Gastroesophageal sphincter (tissue), 4 donors: ENCODE measurements around the gene MINDY4. TPM values are rescaled to one million over a fixed set of nuclear protein-coding genes. Genes with fewer than 3 reads are reported as not detected.
A peak's percentile ranks its signal among the peaks of the same experiment; 100 is the strongest.

Experiments used
- ATAC-seq: fragments of 150-250 bp; one replicate; pipeline ENCODE4 v1.9.1; 2016; ENCODE audit warnings: mild to moderate bottlenecking, moderate library complexity
- H3K27ac ChIP-seq, 4 donors: fragments of 200-600 bp; sonication (generic) in 3 of 4; 1 replicate in 3 of 4; 2 replicates in 1 of 4; pipeline ENCODE4 v1.5.1; 2016 to 2019
- H3K27me3 ChIP-seq: fragments of 200-600 bp; sonication (generic); one replicate; pipeline ENCODE4 v1.5.1; 2019
- H3K36me3 ChIP-seq, 2 donors: fragments of 200-600 bp; sonication (generic); one replicate each; pipeline ENCODE4 v1.5.1; 2019; ENCODE audit warnings: control low read depth in 1 of 2
- H3K4me1 ChIP-seq, 3 donors: fragments of 200-600 bp; sonication (generic); 1 replicate in 2 of 3; 2 replicates in 1 of 3; pipeline ENCODE4 v1.5.1; 2016 to 2019; ENCODE audit warnings: control low read depth in 2 of 3
- H3K4me3 ChIP-seq, 2 donors: fragments of 200-600 bp; sonication (generic); one replicate each; pipeline ENCODE4 v1.5.1; 2019; ENCODE audit warnings: mild to moderate bottlenecking in 1 of 2, moderate library complexity in 1 of 2
- H3K9me3 ChIP-seq, 3 donors: fragments of 200-600 bp; sonication (generic); one replicate each; pipeline ENCODE4 v1.5.1; 2017 to 2019; ENCODE audit warnings: control low read depth in 2 of 3
- EP300 ChIP-seq: sonication (generic); formaldehyde crosslinking; IDR thresholded peaks from one replicate; pipeline ENCODE4 v1.6.1; 2017; ENCODE audit warnings: antibody characterized with exemption, mild to moderate bottlenecking
- POLR2A ChIP-seq, 2 donors: fragments of 450-650 bp; IDR thresholded peaks; one replicate each; pipeline ENCODE4 v1.6.1; 2017; ENCODE audit warnings: antibody characterized with exemption in 2 of 2, mild to moderate bottlenecking in 2 of 2, moderate library complexity in 1 of 2
- POLR2AphosphoS5 ChIP-seq: sonication (generic); formaldehyde crosslinking; IDR thresholded peaks from one replicate; pipeline ENCODE4 v1.6.1; 2017; ENCODE audit warnings: antibody characterized with exemption
- WGBS, 2 donors: methylation state at CpG; one replicate each; pipeline ENCODE4 v1.1.5; 2018; ENCODE audit warnings: low coverage in 1 of 2; 5-methylcytosine and 5-hydroxymethylcytosine counted together
- total RNA-seq, 4 donors: library from RNA; depleted of rRNA; stranded (reverse); fragments of >200 nt; gene quantifications; one replicate each; pipeline ENCODE4 v1.1.0, GENCODE V29; 2016
- TF ChIP-seq, protein P1 (sequence below), 4 experiments: fragments of 200-600 bp in 2 of 4; fragments of 450-650 bp in 2 of 4; sonication (generic) in 1 of 4; IDR thresholded peaks; one replicate each; pipeline ENCODE4 v1.5.1; 2017 to 2019; ENCODE audit warnings: antibody characterized with exemption in 4 of 4, mild to moderate bottlenecking in 2 of 4, moderate library complexity in 2 of 4

MINDY4 gene
- total RNA-seq, 4 donors from 2014 or later: 5.6 to 31.8 (median 20.4) TPM

DNA sequence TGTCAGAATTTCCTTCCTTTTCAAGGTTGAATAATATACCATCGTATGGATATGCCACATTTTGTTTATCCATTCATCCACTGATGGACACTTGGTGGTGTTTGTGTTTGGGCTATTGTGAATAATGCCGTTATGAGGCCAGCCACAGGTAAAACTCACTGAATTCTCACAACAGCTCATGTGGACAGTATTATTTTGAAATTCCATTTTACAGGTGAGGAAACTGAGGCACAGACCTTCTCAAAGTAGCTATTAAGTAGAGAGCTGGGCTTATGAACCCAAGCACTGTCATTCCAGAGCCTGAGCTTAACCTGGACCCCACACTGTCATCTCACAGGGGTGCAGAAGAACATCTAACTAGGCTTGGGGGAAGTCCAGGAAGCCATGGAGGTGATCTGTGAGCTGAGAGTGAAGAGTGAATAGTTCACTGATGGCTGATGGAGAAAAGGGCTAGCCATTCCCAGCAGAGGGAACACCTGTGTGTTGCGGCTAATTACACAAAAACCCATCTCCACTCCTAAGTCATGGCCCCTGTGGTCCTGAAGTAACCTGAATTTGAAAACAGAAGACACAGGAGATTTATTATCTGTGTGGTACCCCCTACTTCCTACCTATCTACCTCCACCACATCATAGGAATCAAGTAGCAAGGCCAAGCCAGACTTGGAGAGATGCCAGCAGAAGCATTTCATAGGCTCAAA, 10.6 kb upstream of the MINDY4 start:
- no peak for ATAC-seq
- Histone ChIP-seq H3K4me1 (peaks cover 16 to 93% (median 40%) of the 10 kb centered on the region in 3 donors), H3K27me3 (no peaks in the 10 kb centered on the region)

DNA sequence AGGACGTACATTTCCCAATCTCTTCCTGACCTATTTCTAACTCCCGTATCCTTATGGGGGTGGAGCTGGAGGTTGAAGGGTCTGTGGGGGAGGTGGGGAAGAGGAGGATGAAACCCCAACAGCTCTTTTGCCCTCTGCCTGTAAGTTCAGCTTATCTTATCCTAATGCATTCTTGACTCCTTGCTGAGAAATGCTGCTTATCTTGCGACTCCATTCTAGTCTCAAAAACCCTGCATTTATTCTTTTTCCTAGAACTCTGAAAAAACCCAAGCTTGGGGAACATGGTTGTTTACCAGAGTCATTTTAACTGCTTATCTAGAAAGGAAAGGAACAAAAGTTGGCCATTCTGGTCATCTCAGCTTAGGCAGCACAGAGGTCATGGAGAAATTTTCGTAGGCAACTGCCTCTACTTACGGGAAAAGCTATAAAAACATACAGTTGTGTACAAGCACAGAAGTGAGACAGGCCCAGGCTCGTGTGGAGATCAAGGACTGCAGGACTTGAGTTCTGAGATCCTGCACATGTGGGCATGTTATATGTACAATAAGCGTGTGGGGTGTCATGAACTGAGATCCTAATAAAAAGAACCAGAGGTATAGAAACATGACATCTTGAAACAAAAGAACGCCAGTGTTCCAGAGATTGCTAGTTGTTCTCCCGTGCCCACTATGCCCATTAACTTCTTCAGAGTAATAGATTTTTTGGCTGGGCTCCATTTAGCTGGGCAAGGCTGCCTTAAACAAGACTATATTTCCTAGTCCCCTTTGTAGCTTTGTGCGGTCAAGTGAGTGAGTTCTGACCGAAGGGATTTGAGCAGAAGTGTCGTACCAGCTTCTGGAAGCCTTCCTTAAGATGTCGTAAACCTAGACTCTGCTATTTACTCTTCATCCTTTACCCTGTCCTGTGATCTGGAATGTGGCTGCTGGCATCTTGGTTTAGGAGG, 9.7 kb upstream of the MINDY4 start:
- no peak for TF ChIP-seq EP300
- TF ChIP-seq POLR2A (IDR thresholded peaks at IDR 0.05): no peak
- TF ChIP-seq POLR2AphosphoS5: no peak
- TF ChIP-seq, protein P1, sequence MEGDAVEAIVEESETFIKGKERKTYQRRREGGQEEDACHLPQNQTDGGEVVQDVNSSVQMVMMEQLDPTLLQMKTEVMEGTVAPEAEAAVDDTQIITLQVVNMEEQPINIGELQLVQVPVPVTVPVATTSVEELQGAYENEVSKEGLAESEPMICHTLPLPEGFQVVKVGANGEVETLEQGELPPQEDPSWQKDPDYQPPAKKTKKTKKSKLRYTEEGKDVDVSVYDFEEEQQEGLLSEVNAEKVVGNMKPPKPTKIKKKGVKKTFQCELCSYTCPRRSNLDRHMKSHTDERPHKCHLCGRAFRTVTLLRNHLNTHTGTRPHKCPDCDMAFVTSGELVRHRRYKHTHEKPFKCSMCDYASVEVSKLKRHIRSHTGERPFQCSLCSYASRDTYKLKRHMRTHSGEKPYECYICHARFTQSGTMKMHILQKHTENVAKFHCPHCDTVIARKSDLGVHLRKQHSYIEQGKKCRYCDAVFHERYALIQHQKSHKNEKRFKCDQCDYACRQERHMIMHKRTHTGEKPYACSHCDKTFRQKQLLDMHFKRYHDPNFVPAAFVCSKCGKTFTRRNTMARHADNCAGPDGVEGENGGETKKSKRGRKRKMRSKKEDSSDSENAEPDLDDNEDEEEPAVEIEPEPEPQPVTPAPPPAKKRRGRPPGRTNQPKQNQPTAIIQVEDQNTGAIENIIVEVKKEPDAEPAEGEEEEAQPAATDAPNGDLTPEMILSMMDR (IDR thresholded peaks at IDR 0.05): no peak
- Histone ChIP-seq H3K4me3 (no peak overlapping the region), H3K4me1 (peaks cover 16 to 96% (median 37%) of the 10 kb centered on the region in 3 donors), H3K36me3 (peaks cover 0 to 5% of the 10 kb centered on the region in 2 donors), H3K9me3 (no peaks in the 10 kb centered on the region), H3K27ac (peak overlapping the region; percentile 5 to 62 (median 50)), H3K27me3 (no peaks in the 10 kb centered on the region)
- no peak for ATAC-seq
- WGBS, 2 donors: 75 to 78% methylated on average over 11 to 13 of the region's 13 CpGs

More for the DNA sequence above, 10.6 kb upstream of the MINDY4 start:
- peaks cover 0 to 5% of the 10 kb centered on the region in 2 donors for H3K36me3 ChIP-seq
- 84 to 100% methylated on average over 3 of the region's 3 CpGs for WGBS, 2 donors
- H3K4me3 ChIP-seq: no peak overlapping the region
- H3K9me3 ChIP-seq: no peaks in the 10 kb centered on the region
- peak overlapping the region; percentile 5 to 62 (median 50) for H3K27ac ChIP-seq
- TF ChIP-seq POLR2A (IDR thresholded peaks at IDR 0.05) (no peak), POLR2AphosphoS5 (peak; percentile 45), EP300 (no peak)
- TF ChIP-seq, protein P1 (IDR thresholded peaks at IDR 0.05): no peak

DNA sequence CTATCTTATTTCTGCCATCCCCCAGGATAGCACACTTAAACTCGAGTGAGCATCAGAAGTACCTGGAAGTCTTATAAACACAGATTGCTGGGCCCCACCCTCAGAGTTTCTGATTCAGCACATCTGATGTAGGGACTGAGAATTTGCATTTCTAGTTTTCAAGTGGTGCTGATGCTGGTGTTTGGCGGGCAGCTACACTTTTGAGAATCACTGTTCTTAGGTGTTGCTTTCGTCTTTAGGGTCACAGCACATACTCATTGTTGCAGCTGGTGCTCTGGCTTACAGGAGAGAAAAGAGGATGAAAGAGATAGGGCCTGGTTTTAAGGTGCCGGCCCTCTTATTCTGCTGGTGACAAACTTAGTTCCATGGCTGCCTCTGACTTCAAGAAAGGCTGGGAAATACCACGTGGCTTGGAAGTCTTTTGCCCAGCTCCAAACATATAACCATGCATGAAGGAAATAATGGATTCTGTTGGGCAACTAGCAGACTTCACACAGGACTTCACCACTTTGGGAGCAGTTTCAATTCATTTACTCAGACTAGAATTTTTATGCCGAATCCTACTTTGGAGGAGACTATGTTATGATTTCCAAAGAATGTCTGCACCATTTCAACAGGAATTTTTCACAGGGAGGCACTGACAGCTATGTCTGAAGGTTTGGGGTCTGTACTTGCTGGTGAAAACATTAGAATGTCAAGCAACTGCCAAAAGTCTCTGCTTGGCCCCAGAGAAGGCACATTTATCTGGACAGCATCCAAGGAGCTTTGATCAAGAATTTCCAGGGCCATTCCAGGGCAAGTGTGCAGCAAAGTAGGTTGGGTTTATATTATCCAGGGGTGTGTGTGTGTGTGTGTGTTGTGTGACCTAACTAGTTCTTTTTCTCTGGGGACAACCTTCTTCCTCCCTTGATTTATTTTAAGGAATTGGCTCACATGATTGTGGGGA, 6.9 kb upstream of the MINDY4 start:
- Histone ChIP-seq H3K27ac (peak overlapping the region; percentile 73 to 79 (median 78)), H3K4me1 (peaks cover 7 to 91% (median 23%) of the 10 kb centered on the region in 3 donors)

DNA sequence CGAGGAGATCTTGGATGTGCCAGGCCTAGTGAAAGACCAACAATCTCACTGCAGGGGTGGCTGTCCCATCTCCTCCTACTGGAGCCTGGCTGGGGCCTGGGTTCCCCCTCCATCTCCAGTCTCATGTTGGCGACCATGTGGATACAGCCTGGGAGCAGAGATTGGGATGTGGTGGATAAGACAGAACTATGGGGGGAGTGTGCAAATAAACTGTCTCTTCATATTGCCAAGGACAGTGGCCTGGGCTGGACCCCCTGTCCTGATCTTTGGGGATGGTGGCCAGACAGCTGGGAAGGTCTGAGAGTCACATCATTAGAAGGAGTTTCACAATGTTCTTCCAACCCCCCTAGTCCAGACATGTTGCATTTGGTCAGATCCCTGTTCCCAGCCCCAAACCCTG, 5.8 kb upstream of the MINDY4 start:
- ATAC-seq: no peak
- Histone ChIP-seq H3K4me1 (peaks cover 7 to 89% (median 23%) of the 10 kb centered on the region in 3 donors), H3K4me3 (no peak overlapping the region), H3K27me3 (no peaks in the 10 kb centered on the region), H3K27ac (peak overlapping the region; percentile 39 to 79 (median 76)), H3K36me3 (no peaks in the 10 kb centered on the region), H3K9me3 (no peaks in the 10 kb centered on the region)
- TF ChIP-seq POLR2A (IDR thresholded peaks at IDR 0.05): no peak
- no peak for TF ChIP-seq EP300
- TF ChIP-seq POLR2AphosphoS5: no peak
- TF ChIP-seq, protein P1 (IDR thresholded peaks at IDR 0.05): no peak
- no CpG with 5 or more reads among the region's 2 CpGs for WGBS, 2 donors

More for the DNA sequence above, 6.9 kb upstream of the MINDY4 start:
- 56 to 75% methylated on average over 3 to 6 of the region's 6 CpGs for WGBS, 2 donors
- TF ChIP-seq, protein P1 (IDR thresholded peaks at IDR 0.05): no peak
- peak; percentile 86 for TF ChIP-seq POLR2AphosphoS5
- Histone ChIP-seq H3K9me3 (no peaks in the 10 kb centered on the region), H3K27me3 (no peaks in the 10 kb centered on the region), H3K36me3 (no peaks in the 10 kb centered on the region), H3K4me3 (no peak overlapping the region)
- peak; percentile 83 for ATAC-seq
